Breast epithelium (tissue), 4 donors: ENCODE measurements around the gene S100A14. TPM values are rescaled to one million over a fixed set of nuclear protein-coding genes. Genes with fewer than 3 reads are reported as not detected.

Experiments
- DNase-seq, 2 donors: peaks; one replicate each; pipeline ENCODE4 v3.0.0-alpha.2; 2019; ENCODE audit warnings: low spot score in 2 of 2
- H3K27ac ChIP-seq, 2 donors: fragments of 200-600 bp; sonication (generic) in 1 of 2; one replicate each; pipeline ENCODE4 v1.5.1; 2016 to 2019; ENCODE audit warnings: mild to moderate bottlenecking in 1 of 2
- H3K27me3 ChIP-seq, 2 donors: fragments of 200-600 bp; sonication (generic) in 1 of 2; one replicate each; pipeline versions ENCODE4 v1.5.1 to v1.6.0; 2017 to 2019; ENCODE audit warnings: control low read depth in 1 of 2, mild to moderate bottlenecking in 1 of 2
- H3K36me3 ChIP-seq: fragments of 200-600 bp; one replicate; pipeline ENCODE4 v1.5.1; 2019
- H3K4me1 ChIP-seq, 2 donors: fragments of 200-600 bp; sonication (generic); one replicate each; pipeline ENCODE4 v1.5.1; 2016 to 2019; ENCODE audit warnings: control low read depth in 1 of 2
- H3K4me3 ChIP-seq, 3 donors: fragments of 200-600 bp; sonication (generic); 1 replicate in 2 of 3; 2 replicates in 1 of 3; pipeline ENCODE4 v1.5.1; 2016 to 2019; ENCODE audit warnings: mild to moderate bottlenecking in 3 of 3, moderate library complexity in 2 of 3
- H3K9me3 ChIP-seq, 2 donors: fragments of 200-600 bp; sonication (generic) in 1 of 2; one replicate each; pipeline ENCODE4 v1.5.1; 2016 to 2019; ENCODE audit warnings: control low read depth in 1 of 2
- POLR2A ChIP-seq: fragments of 450-650 bp; IDR thresholded peaks from one replicate; pipeline ENCODE4 v1.6.1; 2016; ENCODE audit warnings: antibody characterized with exemption, mild to moderate bottlenecking, moderate library complexity
- POLR2AphosphoS5 ChIP-seq, 3 donors: sonication (generic); formaldehyde crosslinking; IDR thresholded peaks; one replicate each; pipeline ENCODE4 v1.6.1; 2017; ENCODE audit warnings: antibody characterized with exemption in 3 of 3
- intact Hi-C: fragments of 100-400 bp; cut with DNase I; formaldehyde crosslinking; loops from one replicate; pipeline ENCODE4 v1.15.1; 2023; ENCODE audit warnings: low total_unique reads
- total RNA-seq, 3 donors: library from RNA; depleted of rRNA; stranded (reverse); fragments of >200 nt; gene quantifications; one replicate each; pipeline ENCODE4 v1.1.0, GENCODE V29; 2016
- TF ChIP-seq, protein P1 (sequence below), 3 donors: fragments of 450-650 bp; IDR thresholded peaks; one replicate each; pipeline ENCODE4 v1.5.1; 2016 to 2017; ENCODE audit warnings: antibody characterized with exemption in 3 of 3, mild to moderate bottlenecking in 3 of 3, moderate library complexity in 3 of 3

S100A14 gene
- total RNA-seq, 3 donors from 2014 or later = 70.1 to 99.2 TPM; not detected in 1

DNA sequence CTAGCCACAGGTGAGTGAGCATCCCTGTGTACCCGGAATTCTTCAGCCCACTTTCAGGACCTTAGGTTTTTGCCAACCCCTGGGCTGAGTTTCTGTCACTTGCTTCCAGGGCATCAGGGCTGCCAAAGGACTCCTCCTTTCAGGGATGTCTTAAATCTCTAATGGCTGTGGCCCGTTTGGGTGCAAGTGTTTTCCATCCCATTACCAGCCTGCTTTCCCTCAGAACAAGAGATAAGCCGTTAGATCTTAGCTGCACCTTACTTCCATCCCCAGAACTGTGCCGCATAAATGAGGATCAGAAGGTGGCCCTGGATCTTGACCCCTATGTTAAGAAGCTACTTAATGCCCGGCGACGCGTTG, 43.0 kb upstream of the S100A14 start:
- intact Hi-C loops = no loop called here
- TF ChIP-seq, protein P1, sequence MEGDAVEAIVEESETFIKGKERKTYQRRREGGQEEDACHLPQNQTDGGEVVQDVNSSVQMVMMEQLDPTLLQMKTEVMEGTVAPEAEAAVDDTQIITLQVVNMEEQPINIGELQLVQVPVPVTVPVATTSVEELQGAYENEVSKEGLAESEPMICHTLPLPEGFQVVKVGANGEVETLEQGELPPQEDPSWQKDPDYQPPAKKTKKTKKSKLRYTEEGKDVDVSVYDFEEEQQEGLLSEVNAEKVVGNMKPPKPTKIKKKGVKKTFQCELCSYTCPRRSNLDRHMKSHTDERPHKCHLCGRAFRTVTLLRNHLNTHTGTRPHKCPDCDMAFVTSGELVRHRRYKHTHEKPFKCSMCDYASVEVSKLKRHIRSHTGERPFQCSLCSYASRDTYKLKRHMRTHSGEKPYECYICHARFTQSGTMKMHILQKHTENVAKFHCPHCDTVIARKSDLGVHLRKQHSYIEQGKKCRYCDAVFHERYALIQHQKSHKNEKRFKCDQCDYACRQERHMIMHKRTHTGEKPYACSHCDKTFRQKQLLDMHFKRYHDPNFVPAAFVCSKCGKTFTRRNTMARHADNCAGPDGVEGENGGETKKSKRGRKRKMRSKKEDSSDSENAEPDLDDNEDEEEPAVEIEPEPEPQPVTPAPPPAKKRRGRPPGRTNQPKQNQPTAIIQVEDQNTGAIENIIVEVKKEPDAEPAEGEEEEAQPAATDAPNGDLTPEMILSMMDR (IDR thresholded peaks at IDR 0.05) = no peak
- TF ChIP-seq POLR2AphosphoS5 (IDR thresholded peaks at IDR 0.05) (no peak), POLR2A (no peak)

DNA sequence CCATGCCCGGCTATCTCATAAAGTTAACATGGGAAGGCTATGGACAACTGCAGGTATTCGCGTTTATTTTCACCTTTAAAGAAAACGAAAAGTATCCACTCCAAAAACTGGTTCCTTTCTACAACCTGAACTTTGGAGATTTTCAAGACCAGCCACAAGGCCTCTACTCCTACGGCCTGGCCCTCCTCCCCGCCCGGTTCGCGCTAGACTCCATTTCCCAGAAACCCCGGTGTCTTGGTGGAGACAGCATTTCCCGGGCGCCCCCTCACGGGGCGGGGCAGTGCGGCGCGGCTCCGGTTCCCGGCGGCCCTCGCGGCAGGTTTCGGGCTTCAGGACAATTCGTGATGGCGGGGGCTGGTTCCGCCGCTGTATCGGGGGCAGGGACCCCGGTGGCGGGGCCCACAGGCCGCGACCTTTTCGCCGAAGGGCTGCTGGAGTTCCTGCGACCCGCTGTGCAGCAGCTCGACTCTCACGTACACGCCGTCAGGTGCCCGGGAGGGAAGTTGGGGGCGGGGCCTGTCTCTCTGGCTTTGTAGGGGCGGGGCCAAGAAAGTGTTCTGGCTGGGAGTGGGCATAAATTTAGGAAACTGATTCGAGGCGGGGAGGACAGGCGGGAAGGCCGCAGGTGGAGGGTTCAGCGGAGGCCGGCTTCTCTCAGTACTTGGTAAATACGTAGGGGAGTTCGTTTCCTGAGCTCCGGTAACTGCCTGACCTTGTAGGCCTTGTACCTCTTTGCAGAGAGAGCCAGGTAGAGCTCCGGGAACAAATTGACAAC, 42.5 kb upstream of the S100A14 start, which contains the start of gene SNAPIN:
TSS of gene SNAPIN (plus strand) at position 304 of the 775 bp plus-strand sequence. CDS start at position 345, 41 bp downstream.
- peaks cover 5% of the 10 kb centered on the region for H3K36me3 ChIP-seq
- H3K4me1 ChIP-seq = peaks cover 0 to 4% of the 10 kb centered on the region in 2 donors
- peak; percentile 69 for TF ChIP-seq POLR2A
- TF ChIP-seq POLR2AphosphoS5 (IDR thresholded peaks at IDR 0.05) = peak; percentile 88 to 90 (median 89)
- TF ChIP-seq, protein P1 (IDR thresholded peaks at IDR 0.05) = peak in 1 of 3 donors; percentile 4
- peak; percentile 88 to 92 for DNase-seq
- no peaks in the 10 kb centered on the region for H3K27me3 ChIP-seq
- intact Hi-C loops = no loop called here
- H3K4me3 ChIP-seq = peak within 1 kb of the TSS; percentile 67 to 88 (median 76)
- peak within 1 kb of the TSS; percentile 93 to 99 for H3K27ac ChIP-seq
- H3K9me3 ChIP-seq = no peaks in the 10 kb centered on the region

More for the DNA sequence above, 43.0 kb upstream of the S100A14 start:
- H3K4me3 ChIP-seq = peak overlapping the region; percentile 67 to 88 (median 76)
- no peaks in the 10 kb centered on the region for H3K9me3 ChIP-seq
- H3K36me3 ChIP-seq = peaks cover 6% of the 10 kb centered on the region
- peak overlapping the region; percentile 93 to 99 for H3K27ac ChIP-seq
- DNase-seq = no peak
- no peaks in the 10 kb centered on the region for H3K27me3 ChIP-seq
- peaks cover 0 to 4% of the 10 kb centered on the region in 2 donors for H3K4me1 ChIP-seq

DNA sequence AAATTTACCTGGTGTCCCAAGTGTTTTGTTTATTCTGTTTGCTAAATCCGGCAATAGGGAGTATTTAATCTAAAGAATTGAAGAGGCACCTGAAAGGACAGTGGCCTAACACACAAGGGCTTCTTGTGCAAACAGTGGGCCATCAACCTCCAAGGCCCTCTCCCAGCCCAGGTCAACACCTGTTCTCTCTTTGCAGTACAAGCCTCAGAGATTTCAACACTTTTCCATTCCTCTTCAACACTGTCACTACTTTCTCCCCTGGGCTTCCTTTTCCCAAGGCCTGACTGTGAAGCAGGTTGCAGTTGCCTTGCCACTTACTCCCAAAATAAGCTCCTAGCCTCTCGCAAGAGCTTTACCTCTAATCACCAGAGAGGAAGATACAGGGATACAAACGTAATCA, 39.2 kb upstream of the S100A14 start:
- no peak for TF ChIP-seq POLR2A
- TF ChIP-seq, protein P1 (IDR thresholded peaks at IDR 0.05) = no peak
- TF ChIP-seq POLR2AphosphoS5 (IDR thresholded peaks at IDR 0.05) = no peak
- no peaks in the 10 kb centered on the region for H3K9me3 ChIP-seq
- no peaks in the 10 kb centered on the region for H3K36me3 ChIP-seq
- H3K4me1 ChIP-seq = peaks cover 0 to 4% of the 10 kb centered on the region in 2 donors
- H3K27ac ChIP-seq = no peak overlapping the region
- H3K4me3 ChIP-seq = no peak overlapping the region
- DNase-seq = no peak
- no peaks in the 10 kb centered on the region for H3K27me3 ChIP-seq
- intact Hi-C loops = no loop called here

DNA sequence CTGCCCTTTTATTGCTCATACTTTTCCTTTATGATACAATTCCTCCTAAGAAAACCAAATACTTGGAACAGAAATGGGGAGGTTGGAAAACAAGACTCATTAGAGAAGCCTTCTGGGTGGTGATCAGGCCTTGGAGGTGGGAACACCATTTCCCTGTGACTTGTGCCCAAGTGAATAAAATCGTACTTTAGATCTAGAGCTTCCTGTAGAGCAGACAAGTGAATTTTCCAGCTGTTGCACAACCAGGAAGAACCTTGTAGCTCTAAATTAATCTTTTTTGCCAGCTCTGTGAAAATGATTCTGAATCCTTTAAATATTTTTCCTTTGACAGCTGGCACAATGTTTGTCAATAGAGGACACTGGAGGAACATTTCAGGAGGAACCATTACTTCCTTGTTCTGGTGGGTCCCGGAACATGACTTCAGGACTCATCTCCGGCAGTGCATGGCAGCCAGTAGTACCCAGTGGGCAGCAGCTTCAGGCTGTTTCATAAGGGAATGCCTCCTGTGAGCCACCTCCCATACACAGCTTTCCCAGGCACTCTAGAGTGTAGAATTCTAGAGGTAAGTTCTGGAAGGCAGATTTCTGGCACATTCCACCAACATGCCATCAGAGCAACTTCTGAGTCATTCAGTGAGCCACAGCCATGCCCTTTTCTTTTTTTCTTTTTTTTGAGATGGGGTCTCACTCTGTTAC, 36.8 kb upstream of the S100A14 start:
- Histone ChIP-seq H3K9me3 (no peaks in the 10 kb centered on the region), H3K4me3 (no peak overlapping the region), H3K27me3 (no peaks in the 10 kb centered on the region), H3K4me1 (peaks cover 0 to 7% of the 10 kb centered on the region in 2 donors), H3K27ac (peak overlapping the region; percentile 83), H3K36me3 (no peaks in the 10 kb centered on the region)
- peak in 1 of 2 donors; percentile 52 for DNase-seq
- intact Hi-C loops = no loop called here
- no peak for TF ChIP-seq POLR2AphosphoS5 (IDR thresholded peaks at IDR 0.05)
- TF ChIP-seq, protein P1 (IDR thresholded peaks at IDR 0.05) = no peak
- no peak for TF ChIP-seq POLR2A

DNA sequence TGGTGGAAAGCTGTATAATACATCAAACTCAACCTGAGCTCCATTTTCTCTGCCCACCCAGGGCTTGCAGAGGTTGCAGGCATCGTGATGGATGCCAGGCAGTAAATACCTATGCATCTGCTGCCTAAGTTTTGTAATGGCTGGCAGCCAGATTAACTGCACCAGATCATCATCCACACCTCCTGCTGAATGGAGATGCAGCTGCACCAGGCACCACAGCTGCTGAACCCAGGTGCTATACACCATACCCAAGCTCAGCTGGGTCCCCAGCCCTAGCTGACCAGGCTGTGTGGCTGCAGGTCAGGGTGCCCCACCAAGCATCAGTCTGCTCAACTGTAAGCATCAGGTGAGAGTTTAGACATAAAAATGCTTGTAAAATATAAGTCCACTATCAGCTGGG, 35.6 kb upstream of the S100A14 start:
- Histone ChIP-seq H3K4me1 (peaks cover 0 to 7% of the 10 kb centered on the region in 2 donors), H3K4me3 (no peak overlapping the region), H3K36me3 (no peaks in the 10 kb centered on the region), H3K9me3 (no peaks in the 10 kb centered on the region), H3K27ac (no peak overlapping the region), H3K27me3 (no peaks in the 10 kb centered on the region)
- DNase-seq = no peak
- TF ChIP-seq POLR2A = no peak
- TF ChIP-seq, protein P1 (IDR thresholded peaks at IDR 0.05) = no peak
- no peak for TF ChIP-seq POLR2AphosphoS5 (IDR thresholded peaks at IDR 0.05)
- intact Hi-C loops = no loop called here
